GM21529 (cell line): ENCODE measurements around the gene TPST2.

Experiments
- ATAC-seq: cut with Tn5 transposase; IDR thresholded peaks from one replicate; pipeline ENCODE4 v1.9.1; 2021; ENCODE audit not compliant: unreplicated experiment

The TPST2 gene

DNA sequence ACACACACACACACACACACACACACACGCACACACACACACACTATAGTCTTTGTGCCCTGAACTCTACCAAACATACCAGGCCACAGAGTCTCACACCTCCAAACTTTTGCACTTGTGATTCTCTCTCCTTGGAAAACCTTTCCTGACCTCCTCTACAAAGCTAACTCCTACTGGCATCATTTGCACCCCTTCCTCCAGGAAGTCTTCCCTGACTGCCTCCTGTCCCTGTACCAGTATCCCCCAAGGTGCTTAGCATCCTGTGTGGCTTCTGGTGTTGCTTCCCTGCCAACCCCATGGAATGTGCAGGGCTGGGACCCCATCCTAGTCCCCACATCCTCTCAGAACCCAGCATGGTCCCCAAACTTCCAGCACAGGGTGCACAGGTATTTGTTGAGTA lies 8.9 kb downstream of the TPST2 start:
- ATAC-seq, result no peak

DNA sequence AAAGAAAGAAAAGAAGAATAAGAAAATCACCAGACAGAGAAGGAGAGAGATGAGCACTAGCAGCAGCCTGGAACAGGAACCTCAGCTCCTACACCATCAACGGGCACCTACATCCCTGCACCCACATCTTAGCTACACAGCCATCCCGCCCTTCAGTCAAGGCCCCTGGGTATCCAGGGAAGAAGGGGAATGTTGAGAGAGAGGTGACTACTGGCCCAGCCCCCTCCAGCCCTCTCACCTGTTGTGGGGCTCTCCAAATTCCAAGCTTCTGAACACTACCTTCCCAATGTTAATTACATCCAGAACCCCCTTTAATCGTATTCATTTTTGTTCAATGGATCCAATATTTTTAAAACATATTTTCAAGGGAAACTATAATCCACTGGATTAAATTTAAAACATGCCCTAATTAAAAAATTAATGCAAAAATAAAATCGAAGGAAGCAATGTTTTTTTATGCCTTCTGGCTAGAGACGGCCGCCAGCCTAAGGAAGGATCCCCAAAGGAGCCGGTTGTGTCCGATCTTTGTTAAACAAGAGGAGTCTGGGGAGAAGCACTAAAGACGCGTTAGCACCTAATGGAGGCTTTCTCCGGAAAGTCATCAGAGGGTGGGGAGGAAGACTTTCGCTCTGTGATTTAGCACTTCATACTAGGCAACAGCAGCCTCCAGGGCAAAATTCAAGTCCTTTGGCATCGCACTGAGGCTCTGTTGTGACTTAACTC lies 9.5 kb downstream of the TPST2 start:
- ATAC-seq, result no peak

DNA sequence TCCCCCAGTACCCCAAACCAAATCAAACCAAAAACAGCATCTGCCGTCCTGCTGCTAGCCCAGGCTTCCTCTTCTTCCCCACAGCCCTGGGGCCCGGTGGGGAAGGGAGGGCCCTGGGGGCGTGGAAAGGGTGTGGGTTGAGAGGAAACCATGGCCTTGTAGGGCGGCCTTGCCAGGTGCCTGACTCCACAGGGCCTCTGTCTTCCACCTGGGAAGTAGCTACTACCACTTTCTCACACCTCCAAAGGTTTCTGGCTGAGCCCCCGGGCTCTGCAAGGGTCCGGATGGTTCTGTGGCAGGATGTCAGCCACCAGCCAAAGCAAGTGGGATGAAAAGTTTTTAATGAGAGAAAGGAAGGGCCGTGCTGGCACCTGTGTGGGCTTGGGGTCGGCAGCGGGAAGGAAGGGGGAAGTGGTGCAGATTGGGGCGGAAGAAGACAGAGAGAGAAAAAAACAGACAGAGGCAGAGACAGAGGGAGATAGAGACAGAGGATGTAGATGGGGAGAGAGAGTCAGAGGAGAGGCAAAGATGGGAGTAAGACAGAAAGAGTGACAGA lies 10.5 kb downstream of the TPST2 start:
- peak; percentile 86 for ATAC-seq

DNA sequence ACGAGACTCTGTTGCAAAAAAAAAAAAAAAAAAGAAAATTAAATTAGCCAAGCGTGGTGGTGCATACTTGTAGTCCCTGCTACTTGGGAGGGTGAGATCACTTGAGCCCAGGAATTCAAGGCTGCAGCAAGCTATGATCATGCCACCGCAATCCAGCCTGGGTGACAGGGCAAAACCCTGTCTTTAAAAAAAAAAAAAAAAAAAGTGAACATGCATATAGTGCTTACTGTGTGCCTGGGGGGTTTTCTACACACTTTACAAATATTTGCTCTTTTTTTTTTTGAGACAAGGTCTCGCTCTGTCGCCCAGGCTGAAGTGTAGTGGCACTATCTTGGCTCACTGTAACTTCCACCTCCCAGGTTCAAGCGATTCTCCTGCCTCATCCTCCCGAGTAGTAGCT lies 12.9 kb downstream of the TPST2 start:
- ATAC-seq, result no peak

DNA sequence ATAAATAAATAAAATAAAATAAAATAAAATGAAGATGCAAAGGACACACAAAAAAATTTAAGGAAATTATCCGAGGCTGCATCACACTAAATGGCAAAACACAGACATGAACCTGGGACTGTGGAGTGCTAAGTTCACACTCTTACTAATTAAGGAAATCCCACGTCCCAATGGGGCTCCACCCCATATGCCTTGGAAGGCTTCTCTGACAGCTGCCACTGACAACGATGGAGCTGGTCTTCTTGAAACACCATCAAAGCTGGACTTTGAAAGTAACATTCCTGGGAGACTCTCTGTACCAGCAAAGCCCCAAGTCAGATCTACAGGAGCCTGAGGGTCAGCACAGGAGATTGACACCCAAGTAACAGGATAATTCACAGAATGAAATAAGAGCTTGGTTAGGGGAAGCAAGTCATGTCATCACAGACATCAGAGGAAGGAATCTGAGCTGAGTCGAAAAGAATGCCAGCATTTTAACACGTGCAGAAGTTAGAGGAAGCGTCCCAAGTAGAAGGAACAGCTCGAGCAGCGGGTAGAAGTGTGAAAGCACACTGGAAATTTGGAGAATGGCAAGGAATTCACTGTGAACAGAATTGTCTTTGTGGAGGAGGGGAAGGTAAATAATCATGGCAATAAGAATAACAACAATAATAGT lies 13.8 kb downstream of the TPST2 start:
- ATAC-seq, result no peak

DNA sequence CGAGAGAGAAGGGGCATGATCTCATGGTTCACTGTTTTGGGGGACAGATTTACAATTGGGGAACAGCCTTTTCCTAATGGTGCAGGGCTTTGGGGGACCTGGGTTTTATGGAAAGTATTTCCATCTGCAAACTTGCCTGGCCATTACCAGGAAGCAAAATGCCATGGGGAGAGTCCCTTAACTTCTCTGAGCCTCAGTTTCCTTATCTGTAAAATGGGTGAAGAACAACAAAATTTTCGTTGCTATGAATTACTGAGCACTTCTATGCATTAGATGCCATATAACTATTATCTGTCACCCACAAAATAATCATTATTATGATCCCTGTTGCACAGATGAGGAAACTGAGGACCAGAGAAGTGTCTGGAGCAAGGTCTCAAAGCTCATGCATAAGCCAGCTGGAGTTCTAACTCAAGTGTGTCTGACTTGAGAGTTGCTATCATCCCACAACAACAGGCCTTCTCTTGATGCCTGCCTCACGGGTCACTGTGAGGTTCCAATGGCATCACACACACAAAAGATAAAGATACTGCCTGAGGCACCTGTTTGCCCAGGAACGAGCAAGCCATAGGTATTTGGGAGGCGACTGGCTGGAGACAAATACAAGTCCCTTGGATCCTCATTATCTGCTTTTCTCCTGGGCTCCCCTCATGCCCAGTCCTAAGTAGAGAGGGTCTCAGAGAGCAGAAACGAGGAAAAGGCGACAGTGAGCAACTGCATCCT lies 15.8 kb downstream of the TPST2 start:
- ATAC-seq, result no peak

DNA sequence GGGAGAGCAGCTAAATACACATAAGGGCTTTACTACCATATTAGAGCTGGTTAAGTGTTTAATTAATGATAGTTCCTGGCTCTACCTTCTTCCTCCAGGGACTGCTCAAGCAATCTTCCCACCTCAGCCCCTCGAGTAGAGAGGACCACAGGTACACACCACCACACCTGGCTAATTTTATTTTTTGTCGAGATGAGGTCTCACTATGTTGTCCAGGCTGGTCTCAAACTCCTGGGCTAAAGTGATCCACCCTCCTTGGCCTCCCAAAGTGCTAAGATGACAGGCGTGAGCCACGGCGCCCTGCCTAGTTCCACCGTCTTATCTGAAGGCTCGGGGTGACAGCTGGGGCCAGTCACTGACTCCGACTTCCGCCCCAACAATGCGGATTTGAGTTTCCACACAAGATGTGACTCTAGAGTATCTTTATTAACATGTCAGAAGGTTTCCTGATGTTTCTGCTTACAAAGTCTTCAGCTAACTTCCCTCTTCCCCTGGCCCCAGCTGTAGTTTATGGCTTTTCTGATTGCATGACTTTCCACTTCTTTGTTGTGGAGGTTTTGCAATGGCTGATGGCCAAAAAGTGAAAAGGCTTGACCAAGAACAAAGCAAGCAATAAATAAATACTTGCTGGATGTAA lies 16.8 kb downstream of the TPST2 start:
- ATAC-seq, result no peak

DNA sequence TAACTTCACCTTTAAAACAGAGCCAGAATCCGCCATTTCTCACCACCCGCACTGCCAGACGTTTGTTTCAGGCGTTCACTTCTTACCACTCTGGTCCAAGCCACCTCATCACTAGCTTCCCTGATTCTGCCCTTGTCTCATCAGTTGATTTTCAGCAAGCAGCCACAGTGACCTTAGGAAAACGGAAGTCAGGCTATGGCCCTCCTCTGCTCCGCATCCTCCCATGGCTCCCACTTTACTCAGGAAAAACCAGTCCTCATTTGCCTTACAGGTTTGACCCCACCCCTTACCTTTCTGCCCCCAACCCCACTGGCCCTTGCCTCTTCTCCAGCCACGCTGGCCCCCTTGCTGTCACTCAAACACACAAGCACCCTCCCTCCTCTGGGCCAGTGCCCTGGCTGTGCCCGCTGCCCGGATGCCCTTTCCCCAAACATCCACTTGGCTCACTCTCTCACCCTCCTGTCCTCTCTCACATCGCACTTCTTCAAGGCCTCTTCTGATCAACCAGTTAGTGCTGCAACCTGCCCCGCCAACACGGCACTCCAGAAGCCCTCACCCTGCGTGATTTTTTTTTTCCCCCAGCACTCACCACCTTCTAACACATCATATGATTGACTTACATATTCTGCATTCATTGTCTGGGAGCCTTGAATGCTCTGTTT lies 18.9 kb downstream of the TPST2 start:
- no peak for ATAC-seq

DNA sequence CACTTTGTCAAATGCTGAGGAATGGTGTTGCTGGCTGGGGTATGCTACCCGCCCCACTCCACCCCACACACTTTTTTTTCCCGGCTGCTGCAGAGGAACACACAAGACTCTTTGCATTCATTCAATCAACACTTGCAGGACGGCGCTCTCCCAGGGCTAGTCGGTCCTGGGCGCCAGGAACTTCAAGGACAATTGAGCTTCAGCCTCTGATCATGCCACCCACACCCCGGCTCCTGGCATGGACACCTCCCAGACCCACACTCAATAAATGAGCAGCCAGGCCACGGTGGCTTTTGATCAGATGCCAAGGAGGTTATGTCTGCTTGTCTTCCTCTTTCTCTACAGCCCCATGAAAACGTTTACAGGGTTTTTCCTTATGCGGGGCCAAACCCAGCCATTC lies 19.8 kb downstream of the TPST2 start:
- ATAC-seq, result no peak

DNA sequence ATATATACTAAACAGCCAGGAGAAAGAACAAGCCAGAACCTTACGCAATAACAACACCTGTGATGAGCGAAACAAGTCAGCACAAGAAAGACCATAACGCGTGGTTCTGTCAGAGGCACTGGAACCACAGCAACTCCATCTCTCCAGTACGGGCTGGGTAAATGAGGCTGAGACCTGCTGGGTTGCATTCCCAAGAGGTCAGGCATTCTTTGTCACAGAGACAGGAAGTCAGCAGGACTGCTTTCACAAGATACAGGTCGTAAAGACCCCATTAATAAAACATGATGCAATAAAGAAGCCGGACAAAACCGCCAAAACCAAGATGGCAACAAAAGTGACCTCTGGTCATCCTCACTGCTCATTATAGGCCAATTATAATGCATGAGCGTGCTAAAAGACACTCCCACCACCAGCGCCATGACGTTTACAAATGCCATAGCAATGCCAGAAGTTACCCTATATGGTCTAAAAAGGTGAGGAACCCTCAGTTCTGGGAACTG lies 21.7 kb downstream of the TPST2 start:
- no peak for ATAC-seq

DNA sequence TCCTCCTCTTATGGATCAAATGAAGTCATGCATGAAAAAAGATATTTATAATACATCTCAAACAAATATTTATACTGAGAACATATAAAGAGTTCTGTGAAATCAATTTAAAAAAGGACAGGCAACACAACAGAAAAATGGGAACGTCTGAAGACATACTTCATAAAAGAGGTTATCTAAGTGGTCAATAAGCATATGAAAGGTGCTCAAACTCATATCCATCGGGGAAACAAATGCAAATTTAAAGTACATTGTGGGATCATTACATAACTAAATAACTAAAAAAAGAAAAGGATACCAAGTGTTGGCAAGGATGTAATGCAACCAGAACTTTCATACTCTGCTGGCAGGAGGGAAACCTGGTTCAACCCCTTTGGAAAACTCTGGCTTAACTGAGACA lies 22.3 kb downstream of the TPST2 start:
- no peak for ATAC-seq

DNA sequence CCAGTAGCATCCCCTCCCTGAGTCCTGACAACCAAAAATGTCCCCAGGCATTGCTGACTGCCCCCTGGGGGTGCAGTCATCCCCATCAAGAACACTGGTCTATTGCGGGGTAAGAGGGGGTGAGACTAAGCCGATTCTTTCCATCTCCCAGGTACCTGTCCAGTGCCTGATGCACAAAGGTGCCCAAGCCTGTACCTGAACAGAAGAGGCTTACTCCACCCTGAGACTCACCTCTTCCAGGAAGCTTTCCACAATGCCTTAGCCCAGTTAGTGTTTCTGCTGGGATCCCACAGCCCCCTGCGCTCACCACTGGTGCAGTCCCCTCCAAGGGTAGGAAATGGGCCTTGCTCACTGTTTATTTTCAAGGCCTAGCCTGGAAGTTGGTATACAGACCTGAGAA lies 22.9 kb downstream of the TPST2 start:
- ATAC-seq, result no peak

DNA sequence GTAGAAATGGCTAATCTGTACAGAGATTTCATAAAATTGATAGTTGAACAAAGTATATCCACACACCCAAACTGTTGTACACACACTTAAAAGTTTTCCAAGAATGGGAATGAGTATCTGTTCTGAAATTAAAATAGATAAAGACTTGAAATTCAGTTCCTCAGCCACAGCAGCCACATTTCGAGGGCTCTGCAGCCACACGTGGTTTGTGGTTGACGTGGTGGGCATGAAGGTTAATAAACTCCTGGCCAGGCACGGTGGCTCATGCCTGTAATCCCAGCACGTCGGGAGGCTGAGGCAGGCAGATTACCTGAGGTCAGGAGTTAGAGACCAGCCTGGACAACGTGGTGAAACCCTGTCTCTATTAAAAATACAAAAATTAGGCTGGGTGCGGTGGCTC lies 24.0 kb downstream of the TPST2 start:
- no peak for ATAC-seq

DNA sequence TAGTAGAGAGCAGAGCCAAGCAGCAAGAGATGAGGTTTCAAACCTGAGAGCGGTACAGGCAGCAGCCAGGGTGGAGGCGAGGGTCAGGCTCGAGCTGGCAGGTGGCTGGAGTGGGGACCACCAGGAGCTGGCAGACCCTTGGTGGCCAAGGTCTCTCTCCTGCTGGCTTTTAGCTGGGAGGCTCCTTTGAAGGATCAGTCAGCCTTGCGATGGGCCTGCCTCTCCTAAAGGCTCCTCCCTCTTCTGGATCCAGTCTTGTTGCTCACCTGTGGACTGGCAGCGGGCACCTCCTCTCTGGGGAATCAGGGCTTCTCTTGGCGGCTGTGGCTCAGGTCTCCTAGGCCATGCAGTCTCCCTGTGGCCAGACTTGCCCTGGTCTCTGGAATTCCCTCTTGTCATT lies 24.8 kb downstream of the TPST2 start:
- ATAC-seq, result no peak

DNA sequence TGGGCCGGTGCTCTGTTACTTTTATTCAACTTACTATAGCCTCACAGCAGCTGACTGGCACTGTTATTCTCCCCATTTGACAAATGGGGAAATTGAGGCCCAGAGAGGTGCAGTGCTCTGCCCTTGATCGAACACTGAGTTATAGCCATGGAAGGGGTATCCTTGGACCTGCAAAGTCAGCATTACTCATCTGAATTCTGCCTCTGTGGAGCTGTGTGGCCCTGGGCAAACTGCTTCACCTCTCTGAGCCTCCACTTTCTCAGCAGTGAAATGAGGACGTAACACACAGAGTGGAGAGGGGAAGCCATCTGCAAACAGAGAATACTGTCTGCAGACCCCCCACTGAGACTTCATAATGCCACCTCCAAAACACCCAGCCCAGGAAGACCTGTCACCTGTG lies 25.3 kb downstream of the TPST2 start:
- no peak for ATAC-seq

DNA sequence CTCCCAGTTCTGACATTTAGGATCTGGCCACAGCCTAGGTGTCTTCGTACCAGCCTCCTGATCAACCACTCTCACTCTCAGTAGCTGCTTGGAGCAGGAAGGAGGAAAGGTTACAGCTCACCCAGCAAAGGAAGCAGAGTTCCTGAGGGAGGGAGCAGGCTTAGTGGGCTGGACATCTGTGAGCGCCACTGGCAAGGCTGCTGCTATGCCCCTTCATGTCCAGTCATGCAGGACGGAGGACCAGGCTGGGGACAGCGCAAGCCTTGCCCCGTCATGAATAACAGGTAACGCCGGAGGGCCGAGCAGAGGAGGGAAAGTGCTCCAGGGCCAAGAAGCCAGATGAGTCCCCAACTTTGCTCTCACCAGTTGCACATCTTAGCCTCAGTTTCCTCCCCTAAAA lies 25.8 kb downstream of the TPST2 start:
- ATAC-seq, result no peak

DNA sequence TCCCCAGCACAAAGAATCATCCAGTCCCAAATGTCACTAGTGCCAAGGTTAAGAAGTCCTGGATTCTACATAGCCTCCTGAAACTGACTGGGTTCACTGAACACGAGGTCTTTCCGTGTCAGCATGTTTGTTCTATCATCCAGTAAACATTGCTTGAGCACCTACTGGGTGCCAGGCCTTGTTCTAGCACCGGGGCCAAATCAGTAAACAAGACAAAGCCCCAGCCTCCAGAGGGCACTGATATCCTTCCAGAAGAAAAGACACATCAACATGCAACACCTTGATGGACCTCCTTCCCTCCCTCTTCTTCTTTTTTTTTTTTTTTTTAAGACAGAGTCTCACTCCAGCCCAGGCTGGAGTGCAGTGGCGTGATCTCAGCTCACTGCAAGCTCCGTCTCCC lies 26.9 kb downstream of the TPST2 start:
- ATAC-seq, result no peak

DNA sequence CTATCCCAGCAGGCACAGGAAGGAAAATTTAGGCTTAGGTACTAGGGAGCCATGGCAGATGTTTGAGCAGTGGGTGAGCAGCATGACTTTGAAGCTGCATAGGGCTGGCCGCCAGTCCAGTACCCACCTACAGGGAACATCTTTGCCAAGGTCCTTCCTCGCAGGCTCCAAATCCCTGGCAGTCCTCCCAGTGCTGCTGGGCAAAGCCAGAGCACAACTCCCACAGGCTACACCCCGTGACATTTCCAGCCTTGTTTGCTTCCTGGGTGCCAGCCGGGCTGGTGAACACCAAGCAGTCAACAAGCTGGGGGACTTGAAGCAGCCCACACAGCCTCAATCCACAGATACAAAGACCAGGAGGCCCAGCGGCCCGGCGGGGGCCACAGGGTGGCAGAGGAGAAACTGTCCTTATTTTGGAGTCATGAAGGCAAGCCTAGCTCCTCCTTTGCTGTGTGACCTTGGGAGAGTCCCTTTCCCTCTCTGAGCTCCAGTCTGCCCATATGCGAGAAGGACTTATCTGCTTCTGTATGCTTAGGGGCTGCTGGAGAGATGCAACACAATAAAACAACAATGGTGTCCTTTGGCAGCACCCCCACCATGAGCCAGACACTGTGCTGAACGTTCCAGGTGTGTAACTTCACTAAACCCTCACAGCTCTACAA lies 28.0 kb downstream of the TPST2 start:
- no peak for ATAC-seq

DNA sequence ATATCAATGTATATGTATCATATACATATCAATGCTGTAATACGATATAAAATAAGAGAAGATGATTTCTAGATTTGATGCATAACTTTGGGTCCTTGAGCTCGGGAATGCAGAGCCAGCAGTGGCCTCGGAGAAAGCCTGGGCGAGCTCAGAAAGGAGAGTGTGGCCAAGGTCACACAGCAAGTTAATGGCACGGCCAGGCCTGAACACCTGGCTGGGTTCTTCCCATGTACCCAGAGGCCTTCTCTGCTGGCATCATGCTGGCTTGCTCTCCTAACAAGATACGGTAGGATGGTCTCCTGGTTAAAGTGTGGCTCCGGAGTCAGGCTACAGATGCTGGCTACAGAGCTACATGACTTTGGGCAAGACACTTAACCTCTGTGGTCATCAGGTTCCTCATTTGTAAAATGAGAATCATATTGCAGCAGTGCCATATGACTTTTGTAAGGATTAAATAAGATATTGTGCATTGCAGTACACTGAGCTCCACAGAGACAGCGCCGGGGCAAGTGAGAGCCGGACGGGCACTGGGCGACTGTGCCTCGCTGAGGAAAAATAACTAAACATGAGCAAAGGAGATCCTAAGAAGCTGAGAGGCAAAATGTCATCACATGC lies 29.9 kb downstream of the TPST2 start:
- no peak for ATAC-seq
